Prostate gland (tissue), 2 donors: ENCODE data around the gene LRRTM4.

ENCODE experiments used
- POLR2A ChIP-seq: fragments of 450-650 bp; IDR thresholded peaks from one replicate; pipeline ENCODE4 v1.6.1; 2016; ENCODE audit warnings: antibody characterized with exemption, mild to moderate bottlenecking
- TF ChIP-seq, protein P1 (sequence below), 4 experiments: fragments of 200-600 bp in 2 of 4; fragments of 450-650 bp in 2 of 4; sonication (generic) in 2 of 4; IDR thresholded peaks; 1 replicate in 3 of 4; 2 replicates in 1 of 4; pipeline ENCODE4 v1.5.1; 2016 to 2019; ENCODE audit warnings: antibody characterized with exemption in 4 of 4, mild to moderate bottlenecking in 2 of 4, moderate library complexity in 2 of 4

DNA sequence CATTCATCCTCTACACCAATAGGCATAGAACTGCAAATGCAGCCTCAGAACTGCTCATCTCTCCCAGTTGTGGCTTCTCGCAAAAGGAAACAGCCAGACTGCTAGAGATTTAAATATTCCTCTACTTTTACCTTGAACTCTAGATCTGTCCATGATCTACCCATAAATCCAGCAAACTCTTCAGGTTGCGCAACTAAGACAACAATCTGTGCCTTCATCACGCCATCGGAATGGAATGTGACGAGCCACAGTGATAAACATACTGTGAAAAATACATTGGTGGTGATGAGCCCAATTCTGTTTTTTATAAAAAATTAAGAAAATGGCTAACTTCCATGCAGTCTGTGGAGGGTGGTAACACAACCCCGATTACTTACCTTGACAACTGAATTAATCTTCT, 626.7 kb downstream of the LRRTM4 start:
- TF ChIP-seq, protein P1, sequence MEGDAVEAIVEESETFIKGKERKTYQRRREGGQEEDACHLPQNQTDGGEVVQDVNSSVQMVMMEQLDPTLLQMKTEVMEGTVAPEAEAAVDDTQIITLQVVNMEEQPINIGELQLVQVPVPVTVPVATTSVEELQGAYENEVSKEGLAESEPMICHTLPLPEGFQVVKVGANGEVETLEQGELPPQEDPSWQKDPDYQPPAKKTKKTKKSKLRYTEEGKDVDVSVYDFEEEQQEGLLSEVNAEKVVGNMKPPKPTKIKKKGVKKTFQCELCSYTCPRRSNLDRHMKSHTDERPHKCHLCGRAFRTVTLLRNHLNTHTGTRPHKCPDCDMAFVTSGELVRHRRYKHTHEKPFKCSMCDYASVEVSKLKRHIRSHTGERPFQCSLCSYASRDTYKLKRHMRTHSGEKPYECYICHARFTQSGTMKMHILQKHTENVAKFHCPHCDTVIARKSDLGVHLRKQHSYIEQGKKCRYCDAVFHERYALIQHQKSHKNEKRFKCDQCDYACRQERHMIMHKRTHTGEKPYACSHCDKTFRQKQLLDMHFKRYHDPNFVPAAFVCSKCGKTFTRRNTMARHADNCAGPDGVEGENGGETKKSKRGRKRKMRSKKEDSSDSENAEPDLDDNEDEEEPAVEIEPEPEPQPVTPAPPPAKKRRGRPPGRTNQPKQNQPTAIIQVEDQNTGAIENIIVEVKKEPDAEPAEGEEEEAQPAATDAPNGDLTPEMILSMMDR (IDR thresholded peaks at IDR 0.05), result no peak
- no peak for TF ChIP-seq POLR2A
